HG02884 (cell line): Measurements from ENCODE around the gene SH3RF1.

Experiments used
- ATAC-seq: cut with Tn5 transposase; IDR thresholded peaks from one replicate; pipeline ENCODE4 v1.9.1; 2021; ENCODE audit warnings: mild to moderate bottlenecking, moderate library complexity; ENCODE audit not compliant: unreplicated experiment

SH3RF1 gene

GRCh38 chr4:169167957-169168858, 102.5 kb downstream of the SH3RF1 start:
- peak; percentile 95 for ATAC-seq

GRCh38 chr4:169164669-169165415, 105.9 kb downstream of the SH3RF1 start:
- ATAC-seq, result no peak

GRCh38 chr4:169163947-169164668, 106.6 kb downstream of the SH3RF1 start:
- ATAC-seq, result no peak

GRCh38 chr4:169163495-169163894, 107.3 kb downstream of the SH3RF1 start:
- no peak for ATAC-seq

GRCh38 chr4:169160825-169161224, 109.9 kb downstream of the SH3RF1 start:
- no peak for ATAC-seq

- no peak for ATAC-seq
Measured at GRCh38 chr4:169159624-169160171, 111.1 kb downstream of the SH3RF1 start.

- ATAC-seq, result no peak
Measured at GRCh38 chr4:169158861-169159260, 111.9 kb downstream of the SH3RF1 start.

GRCh38 chr4:169158046-169158445, 112.7 kb downstream of the SH3RF1 start:
- no peak for ATAC-seq

- no peak for ATAC-seq
Measured at GRCh38 chr4:169156392-169156791, 114.4 kb downstream of the SH3RF1 start.

GRCh38 chr4:169154121-169154520, 116.6 kb downstream of the SH3RF1 start:
- ATAC-seq, result no peak

GRCh38 chr4:169153481-169154087, 117.2 kb downstream of the SH3RF1 start:
- ATAC-seq, result no peak

GRCh38 chr4:169152899-169153298, 117.9 kb downstream of the SH3RF1 start:
- no peak for ATAC-seq

GRCh38 chr4:169152098-169152497, 118.7 kb downstream of the SH3RF1 start:
- ATAC-seq, result no peak

- ATAC-seq, result no peak
Measured at GRCh38 chr4:169151671-169152070, 119.1 kb downstream of the SH3RF1 start.

GRCh38 chr4:169150806-169151205, 120.0 kb downstream of the SH3RF1 start:
- no peak for ATAC-seq

- no peak for ATAC-seq
Measured at GRCh38 chr4:169148885-169149284, 121.9 kb downstream of the SH3RF1 start.

- ATAC-seq, result no peak
Measured at GRCh38 chr4:169147191-169147590, 123.6 kb downstream of the SH3RF1 start.

GRCh38 chr4:169144061-169144600, 126.6 kb downstream of the SH3RF1 start:
- ATAC-seq, result no peak

- ATAC-seq, result no peak
Measured at GRCh38 chr4:169143335-169143734, 127.4 kb downstream of the SH3RF1 start.

- ATAC-seq, result no peak
Measured at GRCh38 chr4:169142906-169143305, 127.8 kb downstream of the SH3RF1 start.
